ENCODE results near the gene GRIA4. TPM values are rescaled to one million over a fixed set of nuclear protein-coding genes. Genes with fewer than 3 reads are reported as not detected.

Gene GRIA4
- total RNA-seq, 1 donor from 2014 or later, result 0.27 TPM

- H3K4me3 Mint-ChIP-seq (ENCODE audit: unreplicated experiment), result no peak overlapping the region
- DNase-seq (ENCODE audit: low read depth), result no peak
- H3K4me1 ChIP-seq (ENCODE audit: insufficient read depth, low read length), result no peaks in the 10 kb centered on the region
- H3K9me3 Mint-ChIP-seq (ENCODE audit: unreplicated experiment), result no peaks in the 10 kb centered on the region
- H3K4me3 ChIP-seq (ENCODE audit: insufficient read depth, low read depth, low read length), result no peak overlapping the region
- no peaks in the 10 kb centered on the region for H3K79me2 ChIP-seq (ENCODE audit: insufficient read depth, low read length)
- no peak overlapping the region for H3K27ac ChIP-seq (ENCODE audit: low read depth, low read length)
- TF ChIP-seq CTCF (IDR thresholded peaks at IDR 0.05; ENCODE audit: insufficient read depth, low read depth, low read length) (no peak), EZH2 (IDR thresholded peaks at IDR 0.05; ENCODE audit: insufficient read depth, low read length) (no peak)
- H3K27ac Mint-ChIP-seq (ENCODE audit: unreplicated experiment), result no peak overlapping the region
- H2AFZ ChIP-seq (ENCODE audit: low read depth, low read length), result no peak overlapping the region
- no peaks in the 10 kb centered on the region for H3K9me3 ChIP-seq (ENCODE audit: insufficient read depth, low read depth, low read length)
- no peak for FAIRE-seq
- H3K36me3 Mint-ChIP-seq (ENCODE audit: low read depth, unreplicated experiment), result no peaks in the 10 kb centered on the region
- no peaks in the 10 kb centered on the region for H3K36me3 ChIP-seq (ENCODE audit: insufficient read depth, low read length)
- no peak overlapping the region for H3K4me2 ChIP-seq (ENCODE audit: low read length)
- H3K27me3 Mint-ChIP-seq (ENCODE audit: low read depth, unreplicated experiment), result no peaks in the 10 kb centered on the region
- H3K4me1 Mint-ChIP-seq (ENCODE audit: low read depth, unreplicated experiment), result no peaks in the 10 kb centered on the region
- H4K20me1 ChIP-seq (ENCODE audit: insufficient read depth, low read length), result no peaks in the 10 kb centered on the region
- H3K9ac ChIP-seq (ENCODE audit: low read length), result no peak overlapping the region
- no peaks in the 10 kb centered on the region for H3K27me3 ChIP-seq (ENCODE audit: insufficient read depth, low read length)
Measured at GRCh38 chr11:105582497-105582896, 27.4 kb upstream of the GRIA4 start.

GRCh38 chr11:105588001-105588400, 21.9 kb upstream of the GRIA4 start:
- peak overlapping the region; percentile 47 for H3K27ac Mint-ChIP-seq (ENCODE audit: unreplicated experiment)
- H3K27me3 Mint-ChIP-seq (ENCODE audit: low read depth, unreplicated experiment), result no peaks in the 10 kb centered on the region
- FAIRE-seq, result no peak
- H3K36me3 Mint-ChIP-seq (ENCODE audit: low read depth, unreplicated experiment), result no peaks in the 10 kb centered on the region
- no peaks in the 10 kb centered on the region for H3K9me3 Mint-ChIP-seq (ENCODE audit: unreplicated experiment)
- Histone ChIP-seq H3K4me2 (ENCODE audit: low read length) (no peak overlapping the region), H3K27me3 (ENCODE audit: insufficient read depth, low read length) (no peaks in the 10 kb centered on the region), H3K36me3 (ENCODE audit: insufficient read depth, low read length) (no peaks in the 10 kb centered on the region), H4K20me1 (ENCODE audit: insufficient read depth, low read length) (no peaks in the 10 kb centered on the region), H2AFZ (ENCODE audit: low read depth, low read length) (no peak overlapping the region), H3K27ac (ENCODE audit: low read depth, low read length) (peak overlapping the region; percentile 27), H3K4me3 (ENCODE audit: insufficient read depth, low read depth, low read length) (no peak overlapping the region), H3K9ac (ENCODE audit: low read length) (no peak overlapping the region), H3K9me3 (ENCODE audit: insufficient read depth, low read depth, low read length) (no peaks in the 10 kb centered on the region), H3K4me1 (ENCODE audit: insufficient read depth, low read length) (peaks cover 3% of the 10 kb centered on the region), H3K79me2 (ENCODE audit: insufficient read depth, low read length) (no peaks in the 10 kb centered on the region)
- no peak overlapping the region for H3K4me3 Mint-ChIP-seq (ENCODE audit: unreplicated experiment)
- TF ChIP-seq CTCF (IDR thresholded peaks at IDR 0.05; ENCODE audit: insufficient read depth, low read depth, low read length) (no peak), EZH2 (IDR thresholded peaks at IDR 0.05; ENCODE audit: insufficient read depth, low read length) (no peak)
- peak; percentile 72 for DNase-seq (ENCODE audit: low read depth)
- H3K4me1 Mint-ChIP-seq (ENCODE audit: low read depth, unreplicated experiment), result peaks cover 6% of the 10 kb centered on the region

GRCh38 chr11:105589346-105589745, 20.5 kb upstream of the GRIA4 start:
- TF ChIP-seq EZH2 (IDR thresholded peaks at IDR 0.05; ENCODE audit: insufficient read depth, low read length) (no peak), CTCF (IDR thresholded peaks at IDR 0.05; ENCODE audit: insufficient read depth, low read depth, low read length) (no peak)
- no peak overlapping the region for H2AFZ ChIP-seq (ENCODE audit: low read depth, low read length)
- Mint-ChIP-seq H3K4me3 (ENCODE audit: unreplicated experiment) (no peak overlapping the region), H3K27me3 (ENCODE audit: low read depth, unreplicated experiment) (no peaks in the 10 kb centered on the region), H3K4me1 (ENCODE audit: low read depth, unreplicated experiment) (peaks cover 6% of the 10 kb centered on the region), H3K9me3 (ENCODE audit: unreplicated experiment) (no peaks in the 10 kb centered on the region), H3K27ac (ENCODE audit: unreplicated experiment) (no peak overlapping the region), H3K36me3 (ENCODE audit: low read depth, unreplicated experiment) (no peaks in the 10 kb centered on the region)
- DNase-seq (ENCODE audit: low read depth) (peak; percentile 49), FAIRE-seq (no peak)
- no peaks in the 10 kb centered on the region for H3K9me3 ChIP-seq (ENCODE audit: insufficient read depth, low read depth, low read length)
- H3K4me3 ChIP-seq (ENCODE audit: insufficient read depth, low read depth, low read length), result no peak overlapping the region
- H3K79me2 ChIP-seq (ENCODE audit: insufficient read depth, low read length), result no peaks in the 10 kb centered on the region
- no peak overlapping the region for H3K4me2 ChIP-seq (ENCODE audit: low read length)
- H3K36me3 ChIP-seq (ENCODE audit: insufficient read depth, low read length), result no peaks in the 10 kb centered on the region
- no peak overlapping the region for H3K27ac ChIP-seq (ENCODE audit: low read depth, low read length)
- H3K9ac ChIP-seq (ENCODE audit: low read length), result no peak overlapping the region
- H3K4me1 ChIP-seq (ENCODE audit: insufficient read depth, low read length), result peaks cover 3% of the 10 kb centered on the region
- no peaks in the 10 kb centered on the region for H3K27me3 ChIP-seq (ENCODE audit: insufficient read depth, low read length)
- no peaks in the 10 kb centered on the region for H4K20me1 ChIP-seq (ENCODE audit: insufficient read depth, low read length)
